ENCODE data around the gene MCM3.

GRCh38 chr6:52333840-52334200 lies 49.3 kb upstream of the MCM3 start:
- TF ChIP-seq CTCF (conservative IDR thresholded peaks at IDR 0.05 in 1 of 2, IDR thresholded peaks at IDR 0.05 in 1 of 2; ENCODE audit: low read depth in 1 of 2, low read length in 2 of 2) (no peak), EZH2 (IDR thresholded peaks at IDR 0.05; ENCODE audit: low read length, missing control alignments) (no peak)
